Measurements from ENCODE around the gene SLC12A7.
"Not testable (repeated sequence)": the region's sequence is repeated elsewhere in the genome, so short reads cannot be mapped to it uniquely, and the experiment has no call there.

SLC12A7 gene

GRCh38 chr5:1140171-1140817 is 28.4 kb upstream of the SLC12A7 start:
- DNase-seq = peak in 1 of 2 donors; percentile 34

DNA sequence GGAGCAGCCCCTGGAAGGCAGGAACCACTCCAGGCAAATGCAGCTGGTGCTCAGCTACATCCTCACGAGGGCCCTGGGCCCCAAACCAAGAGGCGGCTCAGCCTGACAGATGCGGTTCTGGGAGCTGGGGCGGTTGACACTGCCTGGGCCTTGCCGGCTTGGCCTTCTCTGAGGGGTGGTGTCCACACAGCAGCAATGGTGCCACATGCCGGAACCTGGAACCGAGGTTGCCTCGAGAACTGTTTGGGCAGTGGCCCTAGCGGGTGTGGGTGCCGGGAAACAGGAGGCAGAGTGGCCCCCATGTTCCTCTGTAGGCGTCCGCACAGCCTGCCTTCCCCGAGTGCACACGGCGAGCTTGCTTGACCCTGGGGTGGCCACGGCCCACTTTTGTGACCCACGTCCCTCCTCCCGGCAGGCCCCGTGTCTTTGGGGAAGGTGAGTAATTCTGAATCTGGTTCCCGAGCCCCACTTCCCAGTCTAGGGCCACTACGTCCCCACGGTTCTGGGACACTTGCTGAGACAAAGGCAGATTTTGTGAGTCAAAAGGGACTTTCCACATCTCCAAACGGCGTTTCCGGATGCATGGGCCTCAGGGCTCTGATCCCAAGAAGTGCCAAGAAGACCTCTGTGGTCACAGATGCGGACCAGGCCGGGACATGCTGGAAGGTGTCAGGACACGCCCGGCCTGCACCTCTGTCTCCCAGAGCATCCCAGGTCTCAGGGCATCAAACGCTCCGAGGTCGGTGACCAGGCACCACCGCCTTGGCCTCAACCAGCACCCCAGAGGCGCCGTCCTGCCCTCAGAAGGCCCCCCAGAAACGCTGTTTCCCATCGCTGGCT is 27.7 kb upstream of the SLC12A7 start:
- no peak for DNase-seq

GRCh38 chr5:1138445-1139245 is 26.8 kb upstream of the SLC12A7 start:
- no peak for DNase-seq

DNA sequence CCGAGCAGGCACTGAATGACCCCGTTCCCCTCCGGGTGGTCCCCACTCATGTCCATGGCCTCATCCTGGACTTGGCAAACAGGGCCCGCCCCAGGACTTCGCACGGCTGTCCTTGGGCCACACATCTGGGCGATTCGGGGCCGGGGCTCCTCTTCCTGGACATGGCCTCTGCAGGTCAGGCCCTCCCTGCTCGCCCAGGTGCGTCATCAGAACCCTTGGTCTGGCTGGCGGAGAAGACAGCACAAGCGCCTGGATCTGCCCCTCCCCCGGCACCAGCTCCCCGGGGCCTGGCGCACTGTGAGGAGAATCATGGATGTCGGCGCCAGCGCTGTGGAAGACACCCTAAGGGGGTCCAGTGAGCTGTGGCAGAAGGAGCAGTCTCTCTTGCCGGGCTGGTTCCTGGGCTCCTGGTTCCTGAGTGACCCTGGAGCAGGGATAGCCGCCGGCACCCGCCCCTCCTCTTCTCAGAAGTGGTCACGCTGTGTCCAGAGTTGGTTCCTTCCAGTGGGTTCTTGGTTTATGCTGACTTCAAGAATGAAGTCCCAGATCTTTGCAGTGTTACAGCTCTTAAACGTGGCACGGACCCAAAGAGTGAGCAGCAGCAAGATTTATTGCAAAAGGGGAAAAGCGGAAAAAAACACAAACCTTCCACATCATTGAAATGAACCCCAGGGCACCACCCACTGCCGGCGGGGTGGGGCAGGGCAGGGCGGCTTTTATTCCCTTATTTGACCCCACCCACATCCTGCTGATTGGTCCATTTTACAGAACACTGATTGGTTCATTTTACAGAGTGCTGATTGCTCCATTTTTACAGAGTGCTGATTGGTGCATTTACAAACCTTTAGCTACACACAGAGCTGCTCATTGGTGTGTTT is 25.9 kb upstream of the SLC12A7 start:
- DNase-seq = no peak

GRCh38 chr5:1136814-1137213 is 25.0 kb upstream of the SLC12A7 start:
- no peak for DNase-seq

- no peak for DNase-seq
Observed at GRCh38 chr5:1135696-1136525, 24.0 kb upstream of the SLC12A7 start.

- no peak for DNase-seq
Observed at GRCh38 chr5:1134478-1134877, 22.6 kb upstream of the SLC12A7 start.

GRCh38 chr5:1133510-1134201 is 21.8 kb upstream of the SLC12A7 start:
- no peak for DNase-seq

DNA sequence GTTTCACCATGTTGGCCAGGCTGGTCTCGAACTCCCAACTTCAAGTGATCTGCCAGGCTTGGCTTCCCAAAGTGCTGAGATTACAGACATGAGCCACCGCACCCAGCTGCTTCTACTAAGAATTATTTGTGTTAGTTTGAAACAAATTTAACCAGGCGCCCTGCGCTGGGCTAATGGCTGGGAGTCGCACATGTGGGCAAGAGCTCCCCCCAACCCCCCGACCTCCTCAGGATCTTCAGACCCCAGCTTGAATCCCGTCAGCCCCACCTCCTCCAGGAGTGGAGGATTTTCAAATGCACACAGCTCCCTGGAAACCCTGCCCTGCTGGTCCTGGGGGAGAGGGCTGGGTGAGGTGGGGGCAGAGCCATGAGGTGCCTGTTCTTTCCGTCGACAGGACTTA is 21.2 kb upstream of the SLC12A7 start:
- DNase-seq = no peak

GRCh38 chr5:1132570-1132969 is 20.7 kb upstream of the SLC12A7 start:
- DNase-seq = no peak

DNA sequence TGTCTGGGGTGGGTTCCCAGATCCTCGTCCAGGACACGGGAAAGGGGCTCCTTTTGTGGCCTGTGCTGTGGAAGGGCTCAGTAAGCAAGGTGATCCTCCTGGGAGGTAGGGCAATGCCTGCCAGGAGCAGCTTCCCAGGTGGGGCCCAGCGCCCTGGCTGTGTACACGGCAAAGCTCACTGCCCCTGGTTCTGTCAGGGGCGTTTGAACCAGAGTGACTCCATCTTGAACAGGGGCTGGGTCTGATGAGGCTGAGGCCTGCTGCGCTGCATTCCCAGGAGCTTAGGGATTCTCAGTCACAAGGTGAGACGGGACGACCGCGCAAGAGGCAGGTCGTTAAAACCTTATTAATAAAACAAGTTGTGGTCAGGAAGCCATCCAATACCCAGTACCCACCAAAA is 19.9 kb upstream of the SLC12A7 start:
- DNase-seq = no peak

DNA sequence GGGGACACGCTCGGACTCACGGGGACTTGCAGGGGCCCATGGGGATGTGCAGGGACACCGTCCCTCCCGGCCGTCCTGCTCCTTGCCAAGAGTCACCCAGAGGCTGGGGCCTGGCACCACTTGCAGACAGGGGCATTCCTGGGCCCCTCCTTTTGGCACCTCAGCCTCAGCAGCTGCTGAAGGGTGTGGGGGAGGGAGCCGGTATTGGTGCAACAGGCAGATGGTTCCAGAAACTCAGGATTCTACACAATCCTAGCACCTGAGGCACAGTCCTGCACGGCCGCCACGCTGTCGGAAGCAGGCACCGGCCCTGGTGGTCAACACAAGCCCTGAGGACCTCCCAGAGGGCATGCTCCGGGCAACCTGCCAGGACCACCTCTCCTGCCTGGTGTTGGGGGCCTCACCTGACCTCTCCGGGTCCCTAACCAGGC is 19.3 kb upstream of the SLC12A7 start:
- no peak for DNase-seq

DNA sequence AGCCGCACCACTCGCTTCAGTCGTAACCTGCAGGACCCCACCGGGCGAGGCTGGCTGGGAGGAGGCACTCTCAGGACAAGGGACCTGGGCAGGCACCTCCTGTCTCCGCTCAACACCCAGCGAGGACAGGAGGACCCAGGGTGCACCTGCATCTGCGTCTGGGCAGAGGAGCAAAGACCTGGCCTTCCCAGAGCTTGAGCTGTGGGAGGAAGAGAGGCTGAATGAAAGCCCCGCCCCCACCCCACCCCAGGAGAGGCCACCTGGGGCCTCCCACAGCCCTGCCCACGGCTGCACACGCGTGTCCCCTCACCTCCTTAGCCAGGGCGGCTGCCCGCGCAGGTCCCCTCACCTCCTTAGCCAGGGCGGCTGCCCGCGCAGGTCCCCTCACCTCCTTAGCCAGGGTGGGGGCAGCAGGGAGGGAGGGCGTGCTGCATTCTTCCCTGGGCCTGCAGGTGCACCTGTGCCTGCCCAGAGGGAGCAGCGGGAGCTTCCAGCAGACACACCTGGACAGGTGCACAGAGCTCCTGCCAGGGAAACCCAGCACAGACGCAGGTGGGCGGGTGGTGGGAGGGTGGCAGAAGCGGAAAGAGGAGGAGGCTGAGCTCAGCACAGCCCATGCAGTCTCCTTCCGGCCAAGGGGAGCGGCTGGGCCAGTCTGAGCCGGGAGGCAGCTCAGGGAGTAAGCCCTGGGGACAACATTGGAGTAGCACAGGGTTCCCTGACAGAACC is 18.5 kb upstream of the SLC12A7 start:
- DNase-seq = no peak

DNA sequence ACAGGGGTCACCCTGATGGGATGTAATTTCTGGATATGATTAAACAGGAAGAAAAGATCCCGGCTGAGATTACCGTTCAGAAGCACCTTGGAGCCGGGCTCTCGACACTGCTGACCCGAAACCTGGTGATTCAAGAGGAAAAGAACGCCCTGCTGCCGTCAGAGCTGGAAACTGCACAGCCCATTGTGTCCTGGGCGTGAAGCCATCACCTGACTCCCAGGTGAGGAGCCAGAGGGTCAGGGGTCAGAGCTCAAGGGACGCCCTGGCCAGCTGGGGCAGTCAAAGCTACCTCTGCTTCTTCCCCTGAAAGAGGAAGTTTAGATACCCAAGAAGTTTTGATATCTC is 17.8 kb upstream of the SLC12A7 start:
- DNase-seq = no peak

GRCh38 chr5:1128977-1129710 is 17.3 kb upstream of the SLC12A7 start:
- no peak for DNase-seq

- DNase-seq = no peak
Observed at GRCh38 chr5:1127959-1128785, 16.3 kb upstream of the SLC12A7 start.

- DNase-seq = not testable (repeated sequence)
Observed at GRCh38 chr5:1125695-1126094, 13.8 kb upstream of the SLC12A7 start.

GRCh38 chr5:1125030-1125357 is 13.1 kb upstream of the SLC12A7 start:
- DNase-seq = no peak

All from hippocampal formation (tissue), 2 donors.